Measurements from ENCODE around the gene SMOC1. TPM values are rescaled to one million over a fixed set of nuclear protein-coding genes. Genes with fewer than 3 reads are reported as not detected.

SMOC1 gene
- total RNA-seq, 2 donors from 2014 or later: 5.3 to 14.0 TPM

- 80 to 90% methylated on average over 6 of the region's 6 CpGs for WGBS, 2 donors
- Histone ChIP-seq H3K9me3 (no peaks in the 10 kb centered on the region), H3K36me3 (replicated peaks in 1 of 2; ENCODE audit: insufficient read depth in 1 of 2, low read depth in 2 of 2) (no peaks in the 10 kb centered on the region), H3K4me1 (peaks cover under 1% of the 10 kb centered on the region), H3K4me3 (no peak overlapping the region), H3K27ac (no peak overlapping the region), H3K27me3 (no peaks in the 10 kb centered on the region)
- ATAC-seq (no peak), DNase-seq (no peak)
- intact Hi-C loops (cut with DNase I): no loop called here
- TF ChIP-seq CTCF (IDR thresholded peaks at IDR 0.05): no peak
- TF ChIP-seq POLR2A (IDR thresholded peaks at IDR 0.05): no peak
These were observed 131.9 kb downstream of the SMOC1 start for GRCh38 chr14:70011098-70011497.

DNA sequence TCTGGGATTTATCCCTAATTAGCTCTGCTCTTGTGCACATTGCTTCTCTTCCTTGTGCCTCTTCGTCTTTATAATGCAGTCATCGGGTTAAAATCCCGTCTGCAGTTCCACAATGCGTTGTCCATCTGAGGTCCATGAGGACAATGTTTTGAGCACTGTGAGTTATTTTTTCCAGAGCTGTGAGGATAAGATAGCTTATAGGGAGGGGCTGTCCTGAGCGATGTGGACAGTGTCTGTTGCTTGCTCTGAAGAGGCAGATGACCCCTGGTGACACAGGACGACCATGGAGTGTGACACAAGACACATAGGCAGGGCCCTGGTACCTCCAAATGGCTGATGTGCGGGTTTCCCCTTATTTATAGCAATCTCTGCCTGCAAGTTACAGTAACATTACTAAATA is 132.5 kb downstream of the SMOC1 start:
- Histone ChIP-seq H3K4me1 (no peaks in the 10 kb centered on the region), H3K4me3 (no peak overlapping the region), H3K27me3 (no peaks in the 10 kb centered on the region), H3K27ac (no peak overlapping the region), H3K9me3 (no peaks in the 10 kb centered on the region), H3K36me3 (replicated peaks in 1 of 2; ENCODE audit: insufficient read depth in 1 of 2, low read depth in 2 of 2) (no peaks in the 10 kb centered on the region)
- TF ChIP-seq POLR2A (IDR thresholded peaks at IDR 0.05) (no peak), CTCF (IDR thresholded peaks at IDR 0.05) (no peak)
- intact Hi-C loops (cut with DNase I): no loop called here
- DNase-seq (no peak), ATAC-seq (no peak)
- 83 to 86% methylated on average over 7 of the region's 7 CpGs for WGBS, 2 donors

DNA sequence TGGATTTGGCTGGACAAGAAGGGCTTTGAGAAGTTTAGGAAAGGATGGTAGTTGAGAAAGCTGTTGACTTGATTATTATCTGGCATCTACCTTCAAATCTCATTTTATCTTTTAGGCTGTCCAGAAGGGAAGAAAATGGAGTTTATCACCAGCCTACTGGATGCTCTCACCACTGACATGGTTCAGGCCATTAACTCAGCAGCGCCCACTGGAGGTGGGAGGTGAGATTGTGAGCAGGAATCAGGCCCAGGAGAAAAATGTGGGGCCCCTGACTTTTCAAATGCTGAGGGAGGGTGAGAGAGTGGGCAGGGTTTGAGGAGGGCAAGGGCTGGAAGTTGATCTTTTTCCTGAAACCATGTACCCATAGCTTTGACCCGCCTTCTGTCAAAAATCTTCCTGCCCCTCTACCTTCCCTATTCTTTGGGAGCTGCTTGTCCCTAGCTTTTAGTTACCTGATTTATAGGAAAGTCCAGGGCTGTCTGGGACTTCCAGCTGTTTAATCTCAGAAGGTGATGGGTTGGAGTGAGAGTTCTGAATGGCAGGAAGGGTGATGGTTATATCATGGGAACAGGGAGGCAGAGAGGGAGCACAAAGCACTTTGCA is 134.2 kb downstream of the SMOC1 start:
- Histone ChIP-seq H3K4me1 (no peaks in the 10 kb centered on the region), H3K36me3 (replicated peaks in 1 of 2; ENCODE audit: insufficient read depth in 1 of 2, low read depth in 2 of 2) (no peaks in the 10 kb centered on the region), H3K27me3 (no peaks in the 10 kb centered on the region), H3K9me3 (no peaks in the 10 kb centered on the region), H3K27ac (no peak overlapping the region), H3K4me3 (no peak overlapping the region)
- 40 to 61% methylated on average over 2 of the region's 2 CpGs for WGBS, 2 donors
- DNase-seq (peak; percentile 42 to 74 (median 60)), ATAC-seq (peak; percentile 67)
- TF ChIP-seq CTCF (IDR thresholded peaks at IDR 0.05) (peak; percentile 42 to 82 (median 72)), POLR2A (IDR thresholded peaks at IDR 0.05) (no peak)
- intact Hi-C loops (cut with DNase I): no loop called here

GRCh38 chr14:70014406-70015095 is 135.3 kb downstream of the SMOC1 start:
- no peak overlapping the region for H3K27ac ChIP-seq
- intact Hi-C loops (cut with DNase I): no loop called here
- 80 to 84% methylated on average over 7 of the region's 7 CpGs for WGBS, 2 donors
- no peaks in the 10 kb centered on the region for H3K36me3 ChIP-seq (replicated peaks in 1 of 2; ENCODE audit: insufficient read depth in 1 of 2, low read depth in 2 of 2)
- no peak overlapping the region for H3K4me3 ChIP-seq
- H3K9me3 ChIP-seq: no peaks in the 10 kb centered on the region
- ATAC-seq (no peak), DNase-seq (no peak)
- H3K4me1 ChIP-seq: no peaks in the 10 kb centered on the region
- TF ChIP-seq CTCF (IDR thresholded peaks at IDR 0.05): no peak
- no peak for TF ChIP-seq POLR2A (IDR thresholded peaks at IDR 0.05)
- H3K27me3 ChIP-seq: no peaks in the 10 kb centered on the region

- DNase-seq: no peak
- ATAC-seq: no peak
- Histone ChIP-seq H3K27me3 (no peaks in the 10 kb centered on the region), H3K9me3 (no peaks in the 10 kb centered on the region), H3K4me1 (no peaks in the 10 kb centered on the region), H3K36me3 (replicated peaks in 1 of 2; ENCODE audit: insufficient read depth in 1 of 2, low read depth in 2 of 2) (no peaks in the 10 kb centered on the region), H3K4me3 (no peak overlapping the region), H3K27ac (no peak overlapping the region)
- TF ChIP-seq POLR2A (IDR thresholded peaks at IDR 0.05) (no peak), CTCF (IDR thresholded peaks at IDR 0.05) (no peak)
- intact Hi-C loops (cut with DNase I): no loop called here
- 66 to 80% methylated on average over 2 of the region's 2 CpGs for WGBS, 2 donors
These were observed 139.0 kb downstream of the SMOC1 start for GRCh38 chr14:70018230-70018629.

Data from body of pancreas (tissue), 4 donors.